Middle frontal gyrus (tissue), 1 donor: Measurements from ENCODE around the gene MTOR.

Source experiments
- DNase-seq: peaks from one replicate; pipeline ENCODE4 v3.0.0-alpha.2; 2015; ENCODE audit warnings: low spot score; ENCODE audit errors: extremely low spot score

The MTOR gene

GRCh38 chr1:11227106-11228077 is 35.0 kb downstream of the MTOR start:
- no peak for DNase-seq

GRCh38 chr1:11216074-11216473 is 46.3 kb downstream of the MTOR start:
- no peak for DNase-seq

- no peak for DNase-seq
These were observed 46.9 kb downstream of the MTOR start for GRCh38 chr1:11215381-11216005.

DNA sequence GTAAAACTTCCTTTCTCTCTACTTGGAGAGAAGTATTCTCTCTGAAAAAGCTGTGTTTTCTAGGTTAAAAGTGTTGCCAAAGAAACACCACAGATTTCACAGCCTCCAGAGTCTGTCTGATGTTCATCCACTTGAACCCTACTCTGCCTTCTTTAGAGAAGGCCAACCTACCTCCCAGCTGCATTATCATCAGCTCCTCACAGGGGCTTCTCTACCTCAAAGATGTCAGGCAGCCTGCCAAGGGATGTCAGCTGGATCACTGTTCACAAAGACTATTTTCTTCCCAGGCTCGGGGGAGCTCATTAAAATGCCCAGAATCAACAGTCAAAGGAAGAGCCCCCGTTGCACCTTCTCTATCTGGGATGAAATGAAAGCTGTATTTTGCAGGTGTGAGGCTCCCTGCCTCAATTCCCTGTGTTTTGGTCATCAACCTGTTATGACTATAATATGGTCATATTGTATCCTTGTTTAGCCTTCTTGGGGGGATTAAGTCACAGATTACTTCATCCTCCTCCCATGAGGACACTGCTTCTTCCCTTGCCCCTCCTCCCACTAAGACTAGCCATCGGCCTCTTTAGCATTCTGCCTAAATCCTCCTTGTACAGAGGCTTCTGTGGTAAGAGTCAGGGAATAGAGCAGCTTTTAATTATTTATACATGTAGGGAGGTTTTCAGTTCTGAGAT is 47.5 kb downstream of the MTOR start:
- DNase-seq: no peak

GRCh38 chr1:11211925-11212587 is 50.3 kb downstream of the MTOR start:
- peak; percentile 22 for DNase-seq

DNA sequence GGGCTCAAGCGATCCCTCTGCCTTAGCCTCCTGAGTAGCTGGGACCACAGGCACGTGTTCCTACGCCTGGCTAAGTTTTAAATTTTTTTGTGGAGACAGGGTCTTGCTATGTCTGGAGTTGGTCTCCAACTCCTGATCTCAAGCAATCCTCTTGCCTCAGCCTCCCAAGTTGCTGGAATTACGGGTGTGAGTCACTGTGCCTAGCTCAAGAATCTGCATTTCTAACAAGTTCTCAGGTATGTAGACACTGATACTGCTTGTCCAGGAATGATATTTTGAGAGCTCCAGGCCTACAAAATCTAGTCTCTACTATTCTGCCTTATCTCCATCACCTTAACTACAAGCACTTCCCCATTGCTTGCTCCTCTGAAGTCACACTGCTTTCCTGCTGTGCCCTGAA is 50.9 kb downstream of the MTOR start:
- DNase-seq: no peak

- no peak for DNase-seq
These were observed 54.3 kb downstream of the MTOR start for GRCh38 chr1:11207898-11208611.

DNA sequence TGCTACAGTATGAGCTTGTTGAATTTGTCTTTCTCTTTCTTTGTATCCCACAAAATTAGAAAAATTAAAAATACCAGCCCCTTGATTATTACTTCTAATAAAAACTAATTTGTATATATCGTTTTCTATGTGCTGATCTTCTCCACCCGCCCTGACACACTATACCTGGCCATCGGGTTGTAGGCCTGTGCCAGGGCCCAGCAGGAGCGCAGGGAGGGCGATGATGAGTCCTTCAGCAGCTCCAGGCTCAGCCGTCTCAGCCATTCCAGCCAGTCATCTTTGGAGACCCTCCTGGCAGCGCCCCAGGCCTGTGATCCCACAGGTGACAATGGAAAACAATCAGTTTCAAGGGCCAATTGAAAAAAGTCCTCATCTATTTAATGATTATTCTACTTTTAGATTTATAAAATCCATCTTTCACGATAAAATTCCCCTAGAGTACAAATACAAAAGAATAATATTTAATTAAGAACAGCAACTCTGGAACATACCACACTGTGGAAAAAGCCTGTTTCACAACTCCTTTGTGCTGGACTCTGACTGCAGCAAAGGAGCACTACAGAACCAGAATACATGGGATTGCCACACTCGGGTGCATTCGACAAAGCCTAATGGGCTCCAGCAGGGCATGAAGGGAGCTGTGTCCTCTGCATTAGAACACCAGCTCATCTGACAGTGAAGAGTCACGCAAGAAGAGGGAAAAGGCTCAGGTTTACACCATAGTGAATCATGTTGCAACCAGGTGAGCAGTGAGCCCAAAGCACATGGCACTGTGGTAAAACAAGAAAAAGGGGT is 57.8 kb downstream of the MTOR start:
- no peak for DNase-seq

DNA sequence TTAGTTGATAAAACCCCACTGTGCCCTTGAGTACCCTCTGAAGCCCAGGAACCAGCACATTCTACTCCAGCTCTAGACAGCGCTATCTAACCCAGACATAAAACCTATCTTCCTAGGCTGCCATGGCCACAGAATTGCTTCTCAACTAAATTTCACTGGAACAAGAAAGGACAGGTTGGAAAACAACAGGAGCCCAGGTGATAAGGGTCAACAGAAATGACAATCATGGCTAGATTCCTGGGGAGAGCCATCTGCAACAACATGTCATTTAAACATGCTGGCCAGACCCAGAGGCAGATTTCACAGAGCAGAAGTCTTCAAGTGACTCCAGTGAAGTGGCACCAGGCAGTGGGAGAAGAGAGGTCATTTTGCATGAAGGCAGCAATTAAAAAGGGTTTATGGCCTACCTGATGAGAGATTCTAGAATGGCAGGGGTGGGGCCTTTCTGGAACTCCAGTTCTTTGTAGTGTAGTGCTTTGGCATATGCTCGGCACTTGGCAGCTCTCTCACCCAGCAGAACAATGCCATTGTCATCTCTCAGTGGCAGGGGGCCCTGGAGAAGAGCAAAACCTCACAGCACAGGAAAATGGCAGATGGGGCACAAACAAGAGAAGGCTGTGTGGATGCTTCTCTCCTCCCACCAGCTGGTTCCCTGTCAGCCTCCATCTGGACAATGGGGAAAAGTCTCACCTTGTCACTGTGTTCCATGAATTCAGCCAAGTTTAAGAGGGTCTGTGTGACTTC is 63.3 kb downstream of the MTOR start:
- DNase-seq: no peak

DNA sequence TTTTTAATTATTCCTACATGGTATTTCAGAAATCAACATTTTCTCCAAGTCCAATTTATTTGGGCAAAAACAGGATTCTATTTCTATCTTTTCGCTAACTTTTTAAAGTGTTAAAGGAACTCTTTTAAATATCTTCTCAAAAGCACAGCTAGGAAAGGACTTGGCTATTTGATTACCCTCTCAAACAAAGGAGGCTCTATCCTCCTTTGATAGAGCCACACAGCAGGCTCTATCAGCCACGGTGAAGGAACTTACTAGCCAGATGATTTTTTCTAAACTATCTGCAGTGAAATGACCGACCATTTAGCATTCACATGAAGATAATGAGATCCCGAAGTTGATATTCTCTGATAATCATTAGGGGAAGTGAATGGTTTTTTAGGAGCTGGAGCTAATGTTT is 64.1 kb downstream of the MTOR start:
- no peak for DNase-seq

DNA sequence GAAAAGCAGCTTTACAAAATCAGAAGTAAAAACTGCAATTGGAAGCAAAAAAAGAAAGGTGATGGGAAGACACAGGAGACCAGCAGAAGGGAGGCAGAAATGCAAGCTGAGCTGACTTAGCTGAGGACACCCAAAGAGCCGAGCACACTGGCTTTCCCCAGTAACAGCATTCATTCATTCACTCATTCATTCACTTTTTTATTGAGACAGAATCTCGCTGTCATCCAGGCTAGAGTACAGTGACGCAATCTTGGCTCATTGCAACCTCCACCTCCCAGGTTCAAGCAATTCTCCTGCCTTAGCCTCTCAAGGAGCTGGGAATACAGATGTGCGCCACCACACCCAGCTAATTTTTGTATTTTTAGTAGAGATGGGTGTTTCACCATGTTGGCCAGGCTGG is 65.0 kb downstream of the MTOR start:
- no peak for DNase-seq

DNA sequence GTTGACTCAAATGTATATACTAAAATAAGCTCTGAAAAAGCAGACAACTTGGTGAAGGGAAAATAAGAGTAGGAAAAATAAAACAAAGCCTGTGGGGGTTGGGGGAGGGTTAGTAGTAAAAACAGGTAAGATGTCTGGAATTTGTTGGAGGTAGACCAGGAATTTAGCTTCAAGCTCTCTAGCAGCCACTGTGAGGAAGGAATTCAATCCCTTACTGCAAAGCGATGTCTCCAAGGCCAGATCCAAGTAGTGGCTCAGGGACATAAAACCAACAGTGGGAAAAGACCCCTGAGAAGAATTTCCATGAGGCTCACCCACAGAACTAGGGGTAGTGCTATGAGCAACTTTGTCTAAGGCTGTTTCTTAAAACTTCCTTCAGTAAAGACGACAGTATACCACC is 65.4 kb downstream of the MTOR start:
- DNase-seq: no peak

- DNase-seq: no peak
These were observed 67.8 kb downstream of the MTOR start for GRCh38 chr1:11194407-11195176.

DNA sequence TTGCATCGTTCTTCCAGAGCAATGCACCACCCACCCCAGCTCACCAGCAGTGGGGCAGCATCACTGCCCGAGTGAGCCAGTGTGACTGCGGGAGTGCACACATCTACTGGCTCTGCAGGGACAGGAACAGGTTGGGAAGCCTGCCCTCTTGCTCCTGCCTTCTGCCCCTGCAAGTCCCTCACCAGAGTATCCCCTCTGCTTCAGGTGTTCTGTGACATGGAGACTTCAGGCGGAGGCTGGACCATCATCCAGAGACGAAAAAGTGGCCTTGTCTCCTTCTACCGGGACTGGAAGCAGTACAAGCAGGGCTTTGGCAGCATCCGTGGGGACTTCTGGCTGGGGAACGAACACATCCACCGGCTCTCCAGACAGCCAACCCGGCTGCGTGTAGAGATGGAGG is 69.0 kb downstream of the MTOR start:
- no peak for DNase-seq

DNA sequence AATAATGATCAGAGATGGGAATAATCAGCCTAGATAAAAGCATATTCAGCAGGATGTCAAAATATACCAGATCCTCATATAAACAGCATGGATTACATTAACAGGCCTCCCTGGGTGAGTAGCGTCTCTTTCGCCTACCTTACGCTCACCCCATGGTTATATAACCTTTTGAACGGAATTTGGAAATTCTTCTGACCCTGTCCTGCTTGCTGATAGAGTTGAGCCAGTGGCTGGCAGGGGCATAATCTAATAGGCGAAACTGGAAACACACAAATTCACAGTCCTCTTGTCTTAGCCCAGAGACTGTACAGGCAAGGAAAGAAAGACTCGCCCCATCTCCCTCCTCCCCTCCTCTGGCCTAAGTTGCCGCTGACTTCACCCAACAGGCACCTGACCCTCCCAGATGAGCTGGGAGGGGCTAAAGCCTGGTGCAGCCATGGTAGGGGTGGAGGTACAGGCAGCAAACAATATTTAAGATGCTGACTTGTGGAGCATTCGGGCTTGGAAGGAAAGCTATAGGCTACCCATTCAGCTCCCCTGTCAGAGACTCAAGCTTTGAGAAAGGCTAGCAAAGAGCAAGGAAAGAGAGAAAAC is 73.4 kb downstream of the MTOR start, which contains the start of gene ANGPTL7:
ANGPTL7 (plus strand) TSS at position 498 of the 594 bp plus-strand sequence. CDS start 225 bp downstream, outside the sequence.
- no peak for DNase-seq

GRCh38 chr1:11188381-11188780 is 74.0 kb downstream of the MTOR start:
- DNase-seq: no peak

- DNase-seq: no peak
These were observed 74.4 kb downstream of the MTOR start for GRCh38 chr1:11187931-11188330.

DNA sequence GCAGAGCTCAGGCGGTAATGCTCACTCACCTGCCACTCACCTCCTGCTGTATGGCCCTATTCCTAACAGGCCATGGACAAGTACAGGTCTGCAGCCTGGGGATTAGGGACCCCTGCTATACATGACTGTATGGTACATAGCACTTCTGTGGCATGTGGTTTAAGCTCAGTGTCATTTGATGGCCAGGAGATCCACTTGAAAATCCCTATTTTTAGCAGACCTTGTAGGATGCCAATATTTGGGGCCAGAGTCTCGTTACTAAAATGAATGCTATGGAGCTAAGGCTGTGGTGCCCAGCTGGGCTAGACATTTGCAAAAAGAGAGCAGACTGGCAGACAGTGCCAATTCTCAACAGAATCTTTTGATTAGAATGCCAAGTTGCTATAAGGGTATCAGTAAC is 74.9 kb downstream of the MTOR start:
- no peak for DNase-seq
